Kidney (tissue), 14 donors: Measurements from ENCODE around the gene CDRT4. TPM values are rescaled to one million over a fixed set of nuclear protein-coding genes. Genes with fewer than 3 reads are reported as not detected.
"Not testable (repeated sequence)": the region's sequence is repeated elsewhere in the genome, so short reads cannot be mapped to it uniquely, and the experiment has no call there.

ENCODE experiments used
- DNase-seq, 5 donors: peaks; one replicate each; pipeline ENCODE4 v3.0.0-alpha.2; 2013 to 2020
- FAIRE-seq: peaks from 2 replicates; lab custom pipeline; 2012; peaks lifted over from hg19 to GRCh38; lab: Jason Lieb, UNC
- H3K27ac ChIP-seq, 2 donors: one replicate each; pipeline ENCODE4 v1.7.0; 2013; ENCODE audit warnings: low read depth in 2 of 2, low read length in 2 of 2, inconsistent platforms in 1 of 2
- H3K27me3 ChIP-seq: one replicate; pipeline ENCODE4 v1.7.1; 2013; ENCODE audit warnings: low read length, inconsistent platforms; ENCODE audit not compliant: control insufficient read depth, insufficient read depth
- H3K36me3 ChIP-seq, 3 donors: one replicate each; pipeline versions ENCODE4 v1.7.0 to v1.7.1; 2013; ENCODE audit warnings: low read length in 3 of 3, control low read depth in 1 of 3, inconsistent platforms in 1 of 3; ENCODE audit not compliant: insufficient read depth in 3 of 3, control insufficient read depth in 2 of 3
- H3K4me1 ChIP-seq, 3 donors: one replicate each; pipeline versions ENCODE4 v1.7.0 to v1.7.1; 2013; ENCODE audit warnings: low read length in 3 of 3, inconsistent platforms in 1 of 3, low read depth in 1 of 3; ENCODE audit not compliant: control insufficient read depth in 2 of 3, insufficient read depth in 2 of 3
- H3K4me3 ChIP-seq, 3 donors: one replicate each; pipeline versions ENCODE4 v1.7.0 to v1.8.1; 2013; ENCODE audit warnings: low read length in 3 of 3, control low read depth in 1 of 3, inconsistent platforms in 1 of 3
- H3K9ac ChIP-seq, 3 donors: one replicate each; pipeline versions ENCODE4 v1.7.0 to v1.7.1; 2013; ENCODE audit warnings: low read length in 3 of 3, control low read depth in 1 of 3, inconsistent platforms in 1 of 3
- H3K9me3 ChIP-seq, 3 donors: one replicate each; pipeline versions ENCODE4 v1.7.0 to v1.7.1; 2013; ENCODE audit warnings: low read length in 3 of 3, control low read depth in 1 of 3, inconsistent platforms in 1 of 3; ENCODE audit not compliant: control insufficient read depth in 2 of 3, insufficient read depth in 1 of 3
- CTCF ChIP-seq: IDR thresholded peaks from 3 replicates; pipeline ENCODE4 v1.5.1; 2012; ENCODE audit warnings: mild to moderate bottlenecking, moderate library complexity, borderline replicate concordance; ENCODE audit not compliant: insufficient read depth; ENCODE audit errors: extremely low read depth
- intact Hi-C: fragments of 100-400 bp; cut with DNase I; formaldehyde crosslinking; loops from one replicate; pipeline ENCODE4 v1.11.1; 2022
- polyA plus RNA-seq: library from polyadenylated mRNA; stranded (reverse); fragments of 350-450 nt; fragmentation: Illumina TruSeq; extraction: RNeasy Lipid Tissue Mini Kit (QIAGEN cat#74804); gene quantifications from one replicate; pipeline ENCODE4 v1.2.3, GENCODE V29; 2014; ENCODE audit warnings: low read depth, low replicate concordance; ENCODE audit not compliant: insufficient read depth
- total RNA-seq: library from RNA; stranded (reverse); fragmentation: NEBNext Ultra II Directional; extraction: Animal tissue kit (Norgen Biotek cat#: 25700); gene quantifications from one replicate; pipeline ENCODE4 v1.2.1, GENCODE V29; 2021
- donor health status: control.
- donor health status: control.
- donor health status: control.
- donor health status: control.
- donor health status: control.
- donor health status: DM: yes; HTN: yes; CAD: no.
- donor health status: Normal renal cell carcinoma (clear cell type).

The CDRT4 gene
- total and polyA plus RNA-seq, 2 donors from 2014 or later, result 4.6 to 8.0 TPM

DNA sequence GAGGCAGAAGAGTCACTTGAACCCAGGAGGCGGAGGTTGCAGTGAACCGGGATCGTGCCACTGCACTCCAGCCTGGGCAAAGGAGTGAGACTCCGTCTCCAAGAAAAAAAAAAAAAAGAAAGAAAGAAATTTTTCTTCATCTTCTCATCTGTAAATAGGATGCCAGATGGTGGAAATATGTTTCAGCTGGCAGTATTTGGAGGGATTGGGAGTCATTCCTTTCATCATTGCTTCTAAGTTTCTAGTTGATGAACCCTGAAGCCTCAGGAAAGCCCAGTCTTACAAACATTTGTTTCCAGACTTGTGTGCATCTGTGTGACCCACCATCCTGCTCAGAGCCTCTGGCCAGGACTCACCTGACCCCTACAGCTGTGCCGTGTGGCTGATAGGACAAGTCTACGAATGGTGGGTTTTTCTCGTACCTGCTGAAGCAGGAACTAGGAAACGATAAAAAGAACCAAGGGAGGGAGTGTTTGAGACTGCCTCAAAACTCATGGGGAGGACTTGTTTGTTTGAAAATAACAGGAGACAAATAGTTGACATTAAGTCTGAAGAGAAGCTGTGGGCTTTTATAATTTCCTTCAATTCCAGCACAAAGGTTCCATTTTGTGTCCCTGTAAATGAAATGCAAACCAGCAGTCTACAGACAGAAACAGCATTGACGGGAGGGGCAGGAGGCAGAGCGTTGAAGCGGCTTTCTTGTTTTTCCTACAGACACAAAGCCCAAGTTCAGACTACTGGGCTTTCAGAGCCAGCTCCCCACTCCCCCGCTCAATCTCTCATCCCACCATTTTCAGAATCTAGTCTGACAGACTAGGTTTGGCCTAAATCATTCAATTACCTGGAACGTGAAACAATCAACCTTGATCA lies 24.9 kb downstream of the CDRT4 start:
- H3K9ac ChIP-seq, result no peak overlapping the region
- H3K4me1 ChIP-seq, result peaks cover 0 to 4% (median 4%) of the 10 kb centered on the region in 3 donors
- H3K27ac ChIP-seq, result no peak overlapping the region
- DNase-seq (no peak), FAIRE-seq (no peak)
- no peak overlapping the region for H3K4me3 ChIP-seq
- no peaks in the 10 kb centered on the region for H3K27me3 ChIP-seq
- TF ChIP-seq CTCF, result no peak
- intact Hi-C loops, result no loop called here
- H3K9me3 ChIP-seq, result no peaks in the 10 kb centered on the region
- peaks cover 0 to 3% (median 0%) of the 10 kb centered on the region in 3 donors for H3K36me3 ChIP-seq

DNA sequence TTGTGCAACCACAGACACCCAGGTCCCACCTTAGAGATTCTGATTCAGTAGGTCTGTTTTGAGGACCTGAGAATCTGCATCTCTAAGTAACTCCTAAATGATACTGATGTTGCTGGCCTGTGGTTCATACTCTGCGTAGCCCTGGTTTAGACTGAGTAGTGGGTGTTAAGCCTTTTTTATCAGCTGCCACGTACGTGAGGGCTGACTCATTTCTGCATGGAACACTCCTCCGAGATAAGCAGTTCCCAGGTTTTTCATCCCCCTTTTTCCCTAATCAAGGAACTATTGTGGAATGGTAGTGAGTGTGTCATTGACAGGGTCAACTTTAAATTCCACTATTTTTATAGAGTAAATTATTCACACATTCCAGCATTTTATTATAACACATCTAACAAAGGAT lies 26.1 kb downstream of the CDRT4 start:
- TF ChIP-seq CTCF, result no peak
- FAIRE-seq (no peak), DNase-seq (no peak)
- Histone ChIP-seq H3K9ac (no peak overlapping the region), H3K27ac (no peak overlapping the region), H3K36me3 (peaks cover 0 to 5% (median 0%) of the 10 kb centered on the region in 3 donors), H3K4me1 (peaks cover 0 to 12% (median 10%) of the 10 kb centered on the region in 3 donors), H3K27me3 (no peaks in the 10 kb centered on the region), H3K4me3 (no peak overlapping the region), H3K9me3 (no peaks in the 10 kb centered on the region)
- intact Hi-C loops, result no loop called here

DNA sequence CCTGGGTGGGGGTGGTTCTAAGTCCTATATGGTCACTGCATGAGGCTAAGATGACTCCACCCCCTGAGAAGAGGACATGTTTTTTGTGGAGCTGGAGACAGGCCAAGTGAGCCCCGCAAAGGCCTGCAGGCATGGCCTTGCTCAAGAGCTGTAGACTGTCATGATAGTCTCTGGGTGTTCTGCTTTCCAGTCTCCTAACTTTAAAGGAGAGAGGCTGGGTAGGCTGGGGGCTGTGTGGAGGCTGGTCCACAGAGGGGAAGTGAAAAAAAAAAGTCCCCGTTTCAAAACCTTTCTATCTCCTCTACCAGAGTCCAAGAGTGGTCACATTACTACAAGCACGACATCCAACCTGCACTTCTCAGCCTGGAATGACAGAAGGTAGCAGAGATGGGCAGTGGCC lies 27.1 kb downstream of the CDRT4 start:
- no peaks in the 10 kb centered on the region for H3K27me3 ChIP-seq
- H3K9me3 ChIP-seq, result no peaks in the 10 kb centered on the region
- intact Hi-C loops, result no loop called here
- H3K9ac ChIP-seq, result no peak overlapping the region
- no peak overlapping the region for H3K4me3 ChIP-seq
- DNase-seq (no peak), FAIRE-seq (no peak)
- H3K27ac ChIP-seq, result no peak overlapping the region
- no peak for TF ChIP-seq CTCF
- H3K4me1 ChIP-seq, result peaks cover 0 to 17% (median 13%) of the 10 kb centered on the region in 3 donors
- H3K36me3 ChIP-seq, result peaks cover 0 to 5% (median 0%) of the 10 kb centered on the region in 3 donors

GRCh38 chr17:15439205-15439985 lies 28.0 kb downstream of the CDRT4 start:
- H3K27me3 ChIP-seq, H3K9ac ChIP-seq, DNase-seq, FAIRE-seq, H3K27ac ChIP-seq, intact Hi-C loops, H3K9me3 ChIP-seq, H3K4me3 ChIP-seq, H3K36me3 ChIP-seq: not testable (repeated sequence)
- peaks cover 0 to 24% (median 13%) of the 10 kb centered on the region in 3 donors for H3K4me1 ChIP-seq
